MM.1S (cell line): ENCODE data around the gene CREB3L2.

ENCODE experiments used
- EZH2 ChIP-seq: fragments of 300-600 bp; sonication (generic); optimal IDR thresholded peaks from 2 replicates; pipeline ENCODE3; 2017; ENCODE audit warnings: low read depth, mild to moderate bottlenecking, antibody characterized with exemption, low read length, mixed read lengths
- EZH2phosphoT487 ChIP-seq: fragments of 300-600 bp; sonication (generic); IDR thresholded peaks from 2 replicates; pipeline ENCODE4 v1.6.1; 2018; ENCODE audit warnings: antibody characterized with exemption, low read length
- TF ChIP-seq, protein P1 (sequence below): fragments of 300-600 bp; sonication (generic); IDR thresholded peaks from 2 replicates; pipeline ENCODE4 v1.5.1; 2016; ENCODE audit warnings: antibody characterized with exemption, low read length, mixed read lengths

DNA sequence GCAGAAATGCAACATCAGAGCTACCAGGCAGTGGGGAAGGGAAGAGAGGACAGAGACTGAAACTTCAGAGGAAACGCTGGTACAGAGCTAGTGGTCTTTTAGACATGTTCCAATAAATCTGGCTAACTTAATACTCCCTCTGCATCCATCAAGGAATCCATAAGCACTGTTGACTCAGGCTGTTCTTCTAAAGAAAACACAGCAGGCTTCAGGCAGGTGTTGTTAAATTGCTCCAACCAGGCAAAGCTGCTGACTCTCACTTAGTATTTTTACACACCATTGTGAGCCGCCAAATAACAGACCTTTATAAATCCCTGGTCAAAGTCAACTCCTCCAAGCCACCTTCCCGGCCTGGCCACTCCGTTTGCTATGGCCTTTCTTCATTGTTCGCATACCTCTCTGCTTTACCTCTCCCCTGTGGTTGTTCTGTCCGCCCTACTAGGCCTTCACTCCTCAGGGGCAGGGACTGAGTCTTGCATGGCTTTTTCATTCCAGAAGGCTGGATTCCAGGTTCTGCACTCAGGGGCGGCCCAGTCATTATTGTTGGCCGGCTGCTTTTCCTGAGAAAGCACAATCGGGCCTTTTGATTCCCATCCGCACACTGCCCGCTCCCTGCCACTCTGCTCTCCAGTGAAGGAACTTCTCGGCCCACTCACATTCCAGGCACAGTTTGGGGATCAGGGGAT, 18.4 kb downstream of the CREB3L2 start:
- TF ChIP-seq, protein P1, sequence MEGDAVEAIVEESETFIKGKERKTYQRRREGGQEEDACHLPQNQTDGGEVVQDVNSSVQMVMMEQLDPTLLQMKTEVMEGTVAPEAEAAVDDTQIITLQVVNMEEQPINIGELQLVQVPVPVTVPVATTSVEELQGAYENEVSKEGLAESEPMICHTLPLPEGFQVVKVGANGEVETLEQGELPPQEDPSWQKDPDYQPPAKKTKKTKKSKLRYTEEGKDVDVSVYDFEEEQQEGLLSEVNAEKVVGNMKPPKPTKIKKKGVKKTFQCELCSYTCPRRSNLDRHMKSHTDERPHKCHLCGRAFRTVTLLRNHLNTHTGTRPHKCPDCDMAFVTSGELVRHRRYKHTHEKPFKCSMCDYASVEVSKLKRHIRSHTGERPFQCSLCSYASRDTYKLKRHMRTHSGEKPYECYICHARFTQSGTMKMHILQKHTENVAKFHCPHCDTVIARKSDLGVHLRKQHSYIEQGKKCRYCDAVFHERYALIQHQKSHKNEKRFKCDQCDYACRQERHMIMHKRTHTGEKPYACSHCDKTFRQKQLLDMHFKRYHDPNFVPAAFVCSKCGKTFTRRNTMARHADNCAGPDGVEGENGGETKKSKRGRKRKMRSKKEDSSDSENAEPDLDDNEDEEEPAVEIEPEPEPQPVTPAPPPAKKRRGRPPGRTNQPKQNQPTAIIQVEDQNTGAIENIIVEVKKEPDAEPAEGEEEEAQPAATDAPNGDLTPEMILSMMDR, result no peak
- TF ChIP-seq EZH2phosphoT487 (no peak), EZH2 (no peak)
